ENCODE results near the gene CORT.
"Not testable (repeated sequence)": the region's sequence is repeated elsewhere in the genome, so short reads cannot be mapped to it uniquely, and the experiment has no call there.

GRCh38 chr1:10418741-10419140 lies 31.1 kb upstream of the CORT start:
- TF ChIP-seq CTCF, POLR2A, POLR2AphosphoS5, EP300 (IDR thresholded peaks at IDR 0.05): not testable (repeated sequence)
